Mesendoderm (in vitro differentiated cells): ENCODE measurements around the gene NR2F6.

Source experiments
- DNase-seq: peaks from one replicate; pipeline ENCODE4 v3.0.0; 2013
- H2AK5ac ChIP-seq: 2 replicates; pipeline ENCODE4 v1.6.1; 2013; ENCODE audit warnings: low read length, inconsistent platforms
- H2BK120ac ChIP-seq: 2 replicates; pipeline ENCODE4 v1.6.1; 2013; ENCODE audit warnings: low read depth, mild to moderate bottlenecking, low read length, moderate library complexity, mixed read lengths
- H2BK15ac ChIP-seq: replicated peaks from 2 replicates; pipeline ENCODE4 v1.6.1; 2013; ENCODE audit warnings: low read depth, mild to moderate bottlenecking, moderate library complexity
- H2BK5ac ChIP-seq: 2 replicates; pipeline ENCODE4 v1.6.1; 2013; ENCODE audit warnings: low read length, inconsistent platforms
- H3K18ac ChIP-seq: 2 replicates; pipeline ENCODE4 v1.6.1; 2013; ENCODE audit warnings: mild to moderate bottlenecking, low read length, mixed read lengths
- H3K23ac ChIP-seq: one replicate; pipeline ENCODE4 v1.6.1; 2013; ENCODE audit warnings: low read length
- H3K27ac ChIP-seq: 2 replicates; pipeline ENCODE4 v1.5.1; 2013; ENCODE audit warnings: low read depth, mild to moderate bottlenecking, inconsistent platforms, low read length, moderate library complexity
- H3K27me3 ChIP-seq: 2 replicates; pipeline ENCODE4 v1.6.1; 2013; ENCODE audit warnings: low read length, control low read depth, mild to moderate bottlenecking, inconsistent platforms; ENCODE audit not compliant: insufficient read depth, poor library complexity
- H3K36me3 ChIP-seq: 2 replicates; pipeline ENCODE4 v1.6.1; 2013; ENCODE audit warnings: low read length, inconsistent platforms; ENCODE audit not compliant: control insufficient read depth, insufficient read depth
- H3K4ac ChIP-seq: one replicate; pipeline ENCODE4 v1.6.1; 2013; ENCODE audit warnings: low read depth, mild to moderate bottlenecking, low read length, moderate library complexity
- H3K4me1 ChIP-seq: 2 replicates; pipeline ENCODE4 v1.6.1; 2013; ENCODE audit warnings: low read depth, low read length, inconsistent platforms; ENCODE audit not compliant: control insufficient read depth
- H3K4me2 ChIP-seq: 2 replicates; pipeline ENCODE4 v1.6.1; 2013; ENCODE audit warnings: low read length
- H3K4me3 ChIP-seq: 2 replicates; pipeline ENCODE4 v1.5.1; 2013; ENCODE audit warnings: mild to moderate bottlenecking, low read length
- H3K56ac ChIP-seq: one replicate; pipeline ENCODE4 v1.6.1; 2013; ENCODE audit warnings: low read length
- H3K79me1 ChIP-seq: 2 replicates; pipeline ENCODE4 v1.6.1; 2013; ENCODE audit warnings: low read length, inconsistent platforms
- H3K79me2 ChIP-seq: 2 replicates; pipeline ENCODE4 v1.6.1; 2013; ENCODE audit warnings: mild to moderate bottlenecking, low read length; ENCODE audit not compliant: control insufficient read depth, insufficient read depth
- H3K9ac ChIP-seq: 2 replicates; pipeline ENCODE4 v1.6.1; 2013; ENCODE audit warnings: low read length, inconsistent platforms
- H4K5ac ChIP-seq: one replicate; pipeline ENCODE4 v1.6.1; 2013; ENCODE audit warnings: low read length
- H4K8ac ChIP-seq: one replicate; pipeline ENCODE4 v1.6.1; 2013; ENCODE audit warnings: low read depth, mild to moderate bottlenecking, control low read depth, low read length, moderate library complexity
- WGBS: extraction: QIAGEN DNeasy Blood & Tissue Kit; methylation state at CpG from one replicate; pipeline ENCODE4 v1.1.7; 2013; ENCODE audit warnings: low lambda C conversion rate, missing lambda C conversion rate; ENCODE audit not compliant: insufficient coverage; ENCODE audit errors: extremely low coverage; 5-methylcytosine and 5-hydroxymethylcytosine counted together

NR2F6 gene

GRCh38 chr19:17237747-17238706, 7.7 kb downstream of the NR2F6 start:
- no peak overlapping the region for H3K56ac ChIP-seq
- peaks cover 6% of the 10 kb centered on the region for H3K4me1 ChIP-seq
- no peak overlapping the region for H3K27ac ChIP-seq
- peaks cover 2% of the 10 kb centered on the region for H3K36me3 ChIP-seq
- H4K8ac ChIP-seq, result no peak overlapping the region
- peaks cover 38% of the 10 kb centered on the region for H3K79me2 ChIP-seq
- DNase-seq, result no peak
- H3K23ac ChIP-seq, result no peak overlapping the region
- H3K4me2 ChIP-seq, result no peak overlapping the region
- no peak overlapping the region for H3K4ac ChIP-seq
- no CpG with 5 or more reads among the region's 13 CpGs for WGBS
- H3K79me1 ChIP-seq, result peaks cover 20% of the 10 kb centered on the region
- H3K9ac ChIP-seq, result no peak overlapping the region
- no peak overlapping the region for H2BK5ac ChIP-seq
- no peak overlapping the region for H2BK120ac ChIP-seq
- no peak overlapping the region for H3K18ac ChIP-seq
- H3K27me3 ChIP-seq, result no peaks in the 10 kb centered on the region
- no peak overlapping the region for H2BK15ac ChIP-seq
- H2AK5ac ChIP-seq, result no peak overlapping the region
- no peak overlapping the region for H4K5ac ChIP-seq
- H3K4me3 ChIP-seq, result no peak overlapping the region

GRCh38 chr19:17236811-17237543, 8.7 kb downstream of the NR2F6 start:
- H3K9ac ChIP-seq, result no peak overlapping the region
- no peaks in the 10 kb centered on the region for H3K27me3 ChIP-seq
- no peak overlapping the region for H4K8ac ChIP-seq
- peak overlapping the region; percentile 63 for H3K4ac ChIP-seq
- H3K4me3 ChIP-seq, result no peak overlapping the region
- DNase-seq, result no peak
- H4K5ac ChIP-seq, result no peak overlapping the region
- peak overlapping the region; percentile 90 for H2AK5ac ChIP-seq
- H3K4me1 ChIP-seq, result peaks cover 6% of the 10 kb centered on the region
- peak overlapping the region; percentile 76 for H3K56ac ChIP-seq
- peaks cover 23% of the 10 kb centered on the region for H3K79me1 ChIP-seq
- peaks cover 31% of the 10 kb centered on the region for H3K79me2 ChIP-seq
- no peak overlapping the region for H2BK15ac ChIP-seq
- no peak overlapping the region for H3K4me2 ChIP-seq
- no CpG with 5 or more reads among the region's 18 CpGs for WGBS
- H3K27ac ChIP-seq, result peak overlapping the region; percentile 74
- H2BK120ac ChIP-seq, result peak overlapping the region; percentile 37
- no peak overlapping the region for H2BK5ac ChIP-seq
- no peak overlapping the region for H3K23ac ChIP-seq
- peaks cover 7% of the 10 kb centered on the region for H3K36me3 ChIP-seq
- H3K18ac ChIP-seq, result peak overlapping the region; percentile 77

- peak overlapping the region; percentile 94 for H3K18ac ChIP-seq
- H2AK5ac ChIP-seq, result peak overlapping the region; percentile 90
- peak overlapping the region; percentile 85 for H2BK5ac ChIP-seq
- H3K27ac ChIP-seq, result peak overlapping the region; percentile 97
- WGBS, result no CpG with 5 or more reads among the region's 27 CpGs
- peaks cover 6% of the 10 kb centered on the region for H3K4me1 ChIP-seq
- H3K79me1 ChIP-seq, result peaks cover 22% of the 10 kb centered on the region
- peak overlapping the region; percentile 95 for H3K9ac ChIP-seq
- H4K8ac ChIP-seq, result no peak overlapping the region
- peak overlapping the region; percentile 37 for H2BK120ac ChIP-seq
- H3K56ac ChIP-seq, result peak overlapping the region; percentile 97
- peak overlapping the region; percentile 80 for H3K4me3 ChIP-seq
- peaks cover 28% of the 10 kb centered on the region for H3K79me2 ChIP-seq
- peak overlapping the region; percentile 98 for H3K23ac ChIP-seq
- H3K4ac ChIP-seq, result peak overlapping the region; percentile 88
- no peak overlapping the region for H2BK15ac ChIP-seq
- peak; percentile 83 for DNase-seq
- peak overlapping the region; percentile 99 for H3K4me2 ChIP-seq
- H3K27me3 ChIP-seq, result no peaks in the 10 kb centered on the region
- H4K5ac ChIP-seq, result no peak overlapping the region
- H3K36me3 ChIP-seq, result peaks cover 10% of the 10 kb centered on the region
Measured at GRCh38 chr19:17235971-17236777, 9.5 kb downstream of the NR2F6 start.

- H2AK5ac ChIP-seq, result peak overlapping the region; percentile 92
- peak overlapping the region; percentile 80 for H3K4me3 ChIP-seq
- H3K56ac ChIP-seq, result peak overlapping the region; percentile 97
- no peak overlapping the region for H2BK15ac ChIP-seq
- WGBS, result no CpG with 5 or more reads among the region's 80 CpGs
- peaks cover 17% of the 10 kb centered on the region for H3K79me1 ChIP-seq
- peaks cover 10% of the 10 kb centered on the region for H3K36me3 ChIP-seq
- peak overlapping the region; percentile 31 for H2BK120ac ChIP-seq
- peak overlapping the region; percentile 99 for H3K4me2 ChIP-seq
- H3K4ac ChIP-seq, result peak overlapping the region; percentile 88
- peak overlapping the region; percentile 97 for H3K27ac ChIP-seq
- H3K9ac ChIP-seq, result peak overlapping the region; percentile 95
- peak overlapping the region; percentile 98 for H3K23ac ChIP-seq
- H4K8ac ChIP-seq, result no peak overlapping the region
- peak overlapping the region; percentile 85 for H2BK5ac ChIP-seq
- peaks cover 22% of the 10 kb centered on the region for H3K79me2 ChIP-seq
- peaks cover 6% of the 10 kb centered on the region for H3K4me1 ChIP-seq
- peak overlapping the region; percentile 94 for H3K18ac ChIP-seq
- peak; percentile 78 for DNase-seq
- no peaks in the 10 kb centered on the region for H3K27me3 ChIP-seq
- H4K5ac ChIP-seq, result no peak overlapping the region
Measured at GRCh38 chr19:17235300-17235970, 10.3 kb downstream of the NR2F6 start.

GRCh38 chr19:17234911-17235299, 10.8 kb downstream of the NR2F6 start:
- peak overlapping the region; percentile 80 for H3K4me3 ChIP-seq
- H2BK5ac ChIP-seq, result peak overlapping the region; percentile 63
- DNase-seq, result peak; percentile 77
- peak overlapping the region; percentile 92 for H2AK5ac ChIP-seq
- H4K8ac ChIP-seq, result no peak overlapping the region
- no peak overlapping the region for H3K23ac ChIP-seq
- H3K4me2 ChIP-seq, result peak overlapping the region; percentile 99
- WGBS, result no CpG with 5 or more reads among the region's 11 CpGs
- H3K79me2 ChIP-seq, result peaks cover 22% of the 10 kb centered on the region
- H3K56ac ChIP-seq, result peak overlapping the region; percentile 97
- no peak overlapping the region for H4K5ac ChIP-seq
- H3K27me3 ChIP-seq, result no peaks in the 10 kb centered on the region
- peaks cover 12% of the 10 kb centered on the region for H3K36me3 ChIP-seq
- H2BK15ac ChIP-seq, result no peak overlapping the region
- H2BK120ac ChIP-seq, result no peak overlapping the region
- H3K79me1 ChIP-seq, result peaks cover 17% of the 10 kb centered on the region
- H3K4me1 ChIP-seq, result peaks cover 6% of the 10 kb centered on the region
- H3K9ac ChIP-seq, result peak overlapping the region; percentile 95
- H3K27ac ChIP-seq, result peak overlapping the region; percentile 97
- peak overlapping the region; percentile 94 for H3K18ac ChIP-seq
- H3K4ac ChIP-seq, result peak overlapping the region; percentile 88
